H1 (cell line): ENCODE data around the gene GOLGA8F. TPM values are rescaled to one million over a fixed set of nuclear protein-coding genes. Genes with fewer than 3 reads are reported as not detected.
"Not testable (repeated sequence)": the region's sequence is repeated elsewhere in the genome, so short reads cannot be mapped to it uniquely, and the experiment has no call there.

Experiments
- CTCF ChIA-PET: fragments of 300-600 bp; sonication (Branson Sonifier 250); formaldehyde crosslinking; loops from one replicate; lab custom pipeline; 2021; ENCODE audit not compliant: partially characterized antibody; lab: Charles Lee
- POLR2A ChIA-PET: fragments of 300-600 bp; sonication (Branson Sonifier 250); formaldehyde crosslinking; loops from one replicate; lab custom pipeline; 2021; ENCODE audit warnings: inconsistent platforms; ENCODE audit not compliant: partially characterized antibody; lab: Charles Lee
- DNase-seq, 2 experiments: peaks; one replicate each; pipeline versions ENCODE4 v3.0.0 to v3.0.0-alpha.2; 2010 to 2022; ENCODE audit warnings: low spot score in 2 of 2, low read depth in 1 of 2, mixed read lengths in 1 of 2
- FAIRE-seq: peaks from 2 replicates; lab custom pipeline; 2011; peaks lifted over from hg19 to GRCh38; lab: Jason Lieb, UNC
- H2AFZ ChIP-seq: 2 replicates; pipeline ENCODE4 v1.8.1; 2012; ENCODE audit warnings: low read length, inconsistent platforms
- H2AK5ac ChIP-seq: 2 replicates; pipeline ENCODE4 v1.6.1; 2013; ENCODE audit warnings: low read depth, low read length
- H2BK120ac ChIP-seq: replicated peaks from 2 replicates; pipeline ENCODE3; 2013; ENCODE audit warnings: low read depth, low read length, inconsistent platforms
- H2BK12ac ChIP-seq: 2 replicates; pipeline ENCODE4 v1.6.1; 2013; ENCODE audit warnings: low read depth, low read length
- H2BK15ac ChIP-seq: 2 replicates; pipeline ENCODE4 v1.6.1; 2013; ENCODE audit warnings: low read length
- H2BK20ac ChIP-seq: 2 replicates; pipeline ENCODE4 v1.6.1; 2013; ENCODE audit warnings: low read length
- H2BK5ac ChIP-seq: 2 replicates; pipeline ENCODE4 v1.6.1; 2013; ENCODE audit warnings: low read depth, low read length
- H3K14ac ChIP-seq: 2 replicates; pipeline ENCODE4 v1.6.1; 2013; ENCODE audit warnings: inconsistent platforms; ENCODE audit not compliant: insufficient read length
- H3K18ac ChIP-seq: 2 replicates; pipeline ENCODE4 v1.6.1; 2013; ENCODE audit warnings: low read length; ENCODE audit errors: extremely low read depth
- H3K23ac ChIP-seq: 2 replicates; pipeline ENCODE4 v1.6.1; 2013; ENCODE audit warnings: inconsistent platforms; ENCODE audit not compliant: insufficient read length
- H3K23me2 ChIP-seq: 2 replicates; pipeline ENCODE4 v1.6.1; 2013; ENCODE audit warnings: low read depth, low read length
- H3K27ac ChIP-seq: 2 replicates; pipeline ENCODE4 v1.6.1; 2011; ENCODE audit warnings: low read depth, low read length, inconsistent platforms
- H3K27me3 ChIP-seq, 4 experiments: replicated peaks in 1 of 4; 1 replicate in 1 of 4; 2 replicates in 3 of 4; pipeline versions ENCODE4 v1.6.1 to v1.8.1; 2011 to 2013; ENCODE audit warnings: low read length in 3 of 4, mild to moderate bottlenecking in 3 of 4, inconsistent platforms in 2 of 4, mixed read lengths in 2 of 4, moderate library complexity in 1 of 4; ENCODE audit not compliant: control insufficient read depth in 3 of 4, insufficient read depth in 3 of 4; ENCODE audit errors: extremely low read depth in 1 of 4
- H3K36me3 ChIP-seq, 4 experiments: 2 replicates each; pipeline versions ENCODE4 v1.6.1 to v1.8.1; 2011 to 2013; ENCODE audit warnings: mild to moderate bottlenecking in 4 of 4, low read length in 3 of 4, moderate library complexity in 2 of 4, control low read depth in 1 of 4, inconsistent platforms in 1 of 4; ENCODE audit not compliant: insufficient read depth in 4 of 4, control insufficient read depth in 2 of 4
- H3K4ac ChIP-seq: replicated peaks from 2 replicates; pipeline ENCODE3; 2013; ENCODE audit warnings: low read length, low read depth, mixed read lengths, inconsistent platforms; ENCODE audit not compliant: insufficient read length
- H3K4me1 ChIP-seq, 4 experiments: replicated peaks in 1 of 4; 1 replicate in 1 of 4; 2 replicates in 3 of 4; pipeline versions ENCODE4 v1.6.1 to v1.8.1; 2011 to 2013; ENCODE audit warnings: low read length in 3 of 4, inconsistent platforms in 2 of 4, mixed read lengths in 1 of 4; ENCODE audit not compliant: insufficient read depth in 4 of 4, control insufficient read depth in 3 of 4
- H3K4me2 ChIP-seq, 2 experiments: 2 replicates each; pipeline versions ENCODE4 v1.6.1 to v1.8.1; 2011 to 2013; ENCODE audit warnings: low read depth in 2 of 2, low read length in 2 of 2, control low read depth in 1 of 2, inconsistent platforms in 1 of 2, mild to moderate bottlenecking in 1 of 2; ENCODE audit not compliant: insufficient read depth in 1 of 2
- H3K4me3 ChIP-seq, 4 experiments: fragments of 200-600, 300-600 bp in 1 of 4; sonication (generic), shearing (Covaris generic), sonication (Bioruptor Twin) in 1 of 4; 2 replicates each; pipeline versions ENCODE4 v1.5.1 to v1.8.1; 2011 to 2016; ENCODE audit warnings: low read length in 4 of 4, low read depth in 3 of 4, control low read depth in 2 of 4, inconsistent platforms in 2 of 4, mild to moderate bottlenecking in 2 of 4, mixed read lengths in 1 of 4, moderate library complexity in 1 of 4; ENCODE audit not compliant: insufficient read depth in 2 of 4; ENCODE audit errors: extremely low read depth in 1 of 4
- H3K56ac ChIP-seq: replicated peaks from 2 replicates; pipeline ENCODE3; 2013; ENCODE audit warnings: low read depth, mild to moderate bottlenecking, mixed read lengths, low read length, inconsistent platforms; ENCODE audit not compliant: insufficient read length
- H3K79me1 ChIP-seq: 2 replicates; pipeline ENCODE4 v1.6.1; 2013; ENCODE audit warnings: low read depth, low read length, control low read depth
- H3K79me2 ChIP-seq, 2 experiments: 2 replicates each; pipeline versions ENCODE4 v1.6.1 to v1.8.1; 2012 to 2013; ENCODE audit warnings: low read length in 2 of 2, mild to moderate bottlenecking in 2 of 2, inconsistent platforms in 1 of 2; ENCODE audit not compliant: insufficient read depth in 2 of 2, control insufficient read depth in 1 of 2
- H3K9ac ChIP-seq, 4 experiments: replicated peaks in 1 of 4; 1 replicate in 1 of 4; 2 replicates in 3 of 4; pipeline versions ENCODE4 v1.6.1 to v1.8.1; 2011 to 2013; ENCODE audit warnings: low read depth in 3 of 4, low read length in 3 of 4, control low read depth in 2 of 4, mild to moderate bottlenecking in 2 of 4, moderate library complexity in 2 of 4, inconsistent platforms in 1 of 4; ENCODE audit errors: extremely low read depth in 1 of 4
- H3K9me3 ChIP-seq, 2 experiments: 2 replicates each; pipeline versions ENCODE4 v1.6.1 to v1.8.1; 2012 to 2013; ENCODE audit warnings: mild to moderate bottlenecking in 2 of 2, moderate library complexity in 2 of 2, control low read depth in 1 of 2, inconsistent platforms in 1 of 2, low read depth in 1 of 2, low read length in 1 of 2, mixed read lengths in 1 of 2; ENCODE audit not compliant: insufficient read depth in 2 of 2
- H4K20me1 ChIP-seq, 2 experiments: replicated peaks in 1 of 2; 2 replicates each; pipeline versions ENCODE3 to v1.8.1; 2011 to 2013; ENCODE audit warnings: inconsistent platforms in 2 of 2, low read length in 2 of 2, mild to moderate bottlenecking in 1 of 2; ENCODE audit not compliant: insufficient read depth in 2 of 2, control insufficient read depth in 1 of 2
- H4K5ac ChIP-seq: 2 replicates; pipeline ENCODE4 v1.6.1; 2013; ENCODE audit warnings: low read length, low read depth, mixed read lengths, inconsistent platforms; ENCODE audit not compliant: insufficient read length
- H4K8ac ChIP-seq: 2 replicates; pipeline ENCODE4 v1.8.0; 2013; ENCODE audit warnings: mild to moderate bottlenecking, moderate library complexity, low read length, inconsistent platforms; ENCODE audit not compliant: insufficient read depth; ENCODE audit errors: extremely low read depth
- H4K91ac ChIP-seq: replicated peaks from 2 replicates; pipeline ENCODE3; 2013; ENCODE audit warnings: low read length, mixed read lengths, inconsistent platforms; ENCODE audit not compliant: insufficient read length
- WGBS, 2 experiments: shearing (Covaris generic) in 1 of 2; methylation state at CpG; one replicate each; pipeline versions ENCODE4 v1.1.6 to v1.1.7; 2013 to 2015; ENCODE audit warnings: low lambda C conversion rate in 2 of 2, mixed read lengths in 2 of 2, inconsistent platforms in 1 of 2, low coverage in 1 of 2, missing lambda C conversion rate in 1 of 2; ENCODE audit not compliant: insufficient replicate concordance in 2 of 2, insufficient coverage in 1 of 2, insufficient read length in 1 of 2; ENCODE audit errors: extremely low coverage in 1 of 2, missing lambda C conversion rate in 1 of 2; 5-methylcytosine and 5-hydroxymethylcytosine counted together
- polyA plus RNA-seq, 7 experiments: library from polyadenylated mRNA; depleted of rRNA in 3 of 7; stranded (reverse) in 5 of 7; unstranded in 2 of 7; fragments of >200 nt in 5 of 7; fragments of 200-250 nt in 2 of 7; gene quantifications; 1 replicate in 5 of 7; 2 replicates in 1 of 7; 4 replicates in 1 of 7; pipeline versions ENCODE4 v1.2.1 to v1.2.3, GENCODE V29; 2011 to 2013; ENCODE audit warnings: missing spikeins in 2 of 7, mixed read lengths in 2 of 7
- total RNA-seq: library from RNA; stranded (reverse); fragmentation: NEBNext Ultra II Directional; extraction: Animal tissue kit (Norgen Biotek cat#: 25700); gene quantifications from 2 replicates; pipeline ENCODE4 v1.2.1, GENCODE V29; 2021

Gene GOLGA8F
- total and polyA plus RNA-seq, 2 of the 8 experiments (the other 6 are each of a cell fraction or from before 2014, with no cell fraction given): not detected

GRCh38 chr15:28420470-28420869 is 42.0 kb downstream of the GOLGA8F start:
- H3K18ac ChIP-seq, H2AFZ ChIP-seq, H3K4me1 ChIP-seq, H3K4me2 ChIP-seq, CTCF ChIA-PET, DNase-seq, H4K20me1 ChIP-seq, H3K79me2 ChIP-seq, H3K27me3 ChIP-seq, H3K56ac ChIP-seq, FAIRE-seq, H2BK20ac ChIP-seq, H2BK5ac ChIP-seq, H2BK15ac ChIP-seq, H4K91ac ChIP-seq, H3K9ac ChIP-seq, H3K36me3 ChIP-seq, H3K23me2 ChIP-seq, H3K4ac ChIP-seq, H2AK5ac ChIP-seq, H4K8ac ChIP-seq, H4K5ac ChIP-seq, H3K4me3 ChIP-seq, H2BK12ac ChIP-seq, POLR2A ChIA-PET, H2BK120ac ChIP-seq, H3K23ac ChIP-seq, H3K79me1 ChIP-seq, H3K9me3 ChIP-seq, H3K14ac ChIP-seq, H3K27ac ChIP-seq: not testable (repeated sequence)
- 88% methylated on average over 1 of the region's 3 CpGs; no CpG with 5 or more reads in 1 of the 2 experiments for WGBS, 2 experiments

DNA sequence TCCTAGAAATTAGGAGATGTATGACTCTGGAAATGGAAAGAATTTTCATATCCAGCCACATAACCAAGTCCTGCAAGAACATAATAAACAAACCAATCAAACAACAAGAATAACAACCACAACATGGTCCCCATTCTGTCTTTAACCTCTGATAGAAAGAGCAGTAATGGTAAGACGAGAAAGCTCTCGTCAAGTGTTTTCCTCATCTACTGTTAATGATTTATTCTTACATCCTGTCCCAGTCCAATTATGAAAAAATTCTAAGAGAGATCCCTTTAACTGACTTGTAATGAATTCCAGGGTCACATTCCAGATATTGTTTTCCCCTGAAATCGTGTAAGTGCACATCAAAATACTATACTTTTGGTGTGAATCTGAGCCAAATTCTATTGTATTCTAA is 57.1 kb downstream of the GOLGA8F start:
- H4K91ac ChIP-seq, H3K18ac ChIP-seq, H4K8ac ChIP-seq, H3K4me3 ChIP-seq, H2BK20ac ChIP-seq, POLR2A ChIA-PET, H2BK12ac ChIP-seq, H3K27me3 ChIP-seq, H2BK120ac ChIP-seq, H2BK15ac ChIP-seq, H3K79me2 ChIP-seq, H3K4ac ChIP-seq, H3K23me2 ChIP-seq, H2AK5ac ChIP-seq, H4K5ac ChIP-seq, DNase-seq, H3K9me3 ChIP-seq, H3K4me2 ChIP-seq, H3K23ac ChIP-seq, H3K56ac ChIP-seq, H3K27ac ChIP-seq, FAIRE-seq, H2BK5ac ChIP-seq, CTCF ChIA-PET, H4K20me1 ChIP-seq, H3K4me1 ChIP-seq, H3K14ac ChIP-seq, H3K36me3 ChIP-seq, H3K79me1 ChIP-seq, H2AFZ ChIP-seq, H3K9ac ChIP-seq: not testable (repeated sequence)
- WGBS, 2 experiments: no CpG with 5 or more reads among the region's 3 CpGs
